SHP77 (cell line): ENCODE data around the gene CHAF1A.

ENCODE experiments used
- DNase-seq, 2 experiments: peaks; one replicate each; lab custom pipeline; 2025; lab: John Stamatoyannopoulos, UW

Gene CHAF1A, protein sequence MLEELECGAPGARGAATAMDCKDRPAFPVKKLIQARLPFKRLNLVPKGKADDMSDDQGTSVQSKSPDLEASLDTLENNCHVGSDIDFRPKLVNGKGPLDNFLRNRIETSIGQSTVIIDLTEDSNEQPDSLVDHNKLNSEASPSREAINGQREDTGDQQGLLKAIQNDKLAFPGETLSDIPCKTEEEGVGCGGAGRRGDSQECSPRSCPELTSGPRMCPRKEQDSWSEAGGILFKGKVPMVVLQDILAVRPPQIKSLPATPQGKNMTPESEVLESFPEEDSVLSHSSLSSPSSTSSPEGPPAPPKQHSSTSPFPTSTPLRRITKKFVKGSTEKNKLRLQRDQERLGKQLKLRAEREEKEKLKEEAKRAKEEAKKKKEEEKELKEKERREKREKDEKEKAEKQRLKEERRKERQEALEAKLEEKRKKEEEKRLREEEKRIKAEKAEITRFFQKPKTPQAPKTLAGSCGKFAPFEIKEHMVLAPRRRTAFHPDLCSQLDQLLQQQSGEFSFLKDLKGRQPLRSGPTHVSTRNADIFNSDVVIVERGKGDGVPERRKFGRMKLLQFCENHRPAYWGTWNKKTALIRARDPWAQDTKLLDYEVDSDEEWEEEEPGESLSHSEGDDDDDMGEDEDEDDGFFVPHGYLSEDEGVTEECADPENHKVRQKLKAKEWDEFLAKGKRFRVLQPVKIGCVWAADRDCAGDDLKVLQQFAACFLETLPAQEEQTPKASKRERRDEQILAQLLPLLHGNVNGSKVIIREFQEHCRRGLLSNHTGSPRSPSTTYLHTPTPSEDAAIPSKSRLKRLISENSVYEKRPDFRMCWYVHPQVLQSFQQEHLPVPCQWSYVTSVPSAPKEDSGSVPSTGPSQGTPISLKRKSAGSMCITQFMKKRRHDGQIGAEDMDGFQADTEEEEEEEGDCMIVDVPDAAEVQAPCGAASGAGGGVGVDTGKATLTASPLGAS

DNA sequence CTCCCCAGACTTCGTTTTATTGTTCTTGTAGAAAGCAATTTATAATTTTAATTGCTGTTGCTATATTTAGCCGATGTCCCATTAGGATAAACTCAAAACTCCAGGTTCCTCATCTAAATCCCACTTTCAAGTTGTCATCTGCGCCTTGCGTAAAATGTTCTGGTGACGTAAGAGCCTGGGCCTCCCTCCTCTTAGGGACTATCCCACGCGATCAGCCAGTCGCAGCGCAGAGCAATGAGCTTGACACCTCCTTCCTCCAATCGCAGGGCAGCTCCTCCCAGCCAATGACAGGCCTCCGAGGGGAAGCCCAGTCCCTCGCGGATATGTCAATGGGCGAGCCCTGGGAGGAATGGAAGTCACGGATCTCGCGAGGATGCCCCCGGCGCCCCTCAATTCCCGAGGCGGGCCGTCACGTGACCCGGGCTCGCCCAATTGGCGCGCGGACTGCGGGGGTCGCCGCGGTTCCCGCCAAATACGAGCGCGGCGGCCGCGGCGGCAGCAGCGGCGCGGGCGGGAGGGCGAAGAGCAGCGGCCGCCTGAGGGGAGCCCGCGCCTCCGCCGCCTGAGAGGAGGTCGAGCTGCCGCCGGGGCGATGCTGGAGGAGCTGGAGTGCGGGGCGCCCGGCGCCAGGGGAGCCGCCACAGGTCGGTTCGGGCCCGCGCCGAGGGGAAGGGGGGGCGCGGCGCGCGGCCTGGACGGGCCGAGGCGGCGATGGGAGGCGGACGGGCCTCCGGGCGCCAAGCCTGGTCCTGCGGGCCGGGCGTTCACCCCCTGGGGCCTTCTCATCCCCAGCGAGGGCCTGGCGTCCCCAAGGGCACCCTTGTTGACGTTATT lies at the start of gene CHAF1A:
Gene CHAF1A, plus strand, starts transcription at position 470 of the 834 bp plus-strand sequence. Its CDS starts 123 bp downstream, at position 593.
- peak; percentile 99 for DNase-seq

DNA sequence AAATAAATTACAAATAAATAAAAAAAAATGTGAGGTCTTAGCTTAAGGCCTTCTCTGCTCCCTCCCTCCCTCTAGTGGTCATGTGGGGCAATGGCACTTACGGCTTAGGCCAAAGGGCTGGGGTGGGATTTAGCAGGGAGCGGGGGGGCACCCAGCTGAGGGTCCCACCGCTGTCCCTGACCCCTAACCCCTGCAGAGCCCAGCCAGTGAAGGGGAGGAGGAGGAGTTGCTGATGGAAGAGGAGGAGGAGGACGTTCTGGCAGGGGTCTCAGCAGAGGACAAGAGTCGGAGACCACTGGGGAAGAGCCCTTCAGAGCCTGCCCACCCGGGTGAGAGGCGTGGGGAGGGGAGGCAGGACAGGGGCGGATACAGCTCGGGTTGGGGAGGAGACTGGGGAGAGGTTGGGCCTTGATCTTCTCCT lies 49.7 kb upstream of the CHAF1A start:
- no peak for DNase-seq

DNA sequence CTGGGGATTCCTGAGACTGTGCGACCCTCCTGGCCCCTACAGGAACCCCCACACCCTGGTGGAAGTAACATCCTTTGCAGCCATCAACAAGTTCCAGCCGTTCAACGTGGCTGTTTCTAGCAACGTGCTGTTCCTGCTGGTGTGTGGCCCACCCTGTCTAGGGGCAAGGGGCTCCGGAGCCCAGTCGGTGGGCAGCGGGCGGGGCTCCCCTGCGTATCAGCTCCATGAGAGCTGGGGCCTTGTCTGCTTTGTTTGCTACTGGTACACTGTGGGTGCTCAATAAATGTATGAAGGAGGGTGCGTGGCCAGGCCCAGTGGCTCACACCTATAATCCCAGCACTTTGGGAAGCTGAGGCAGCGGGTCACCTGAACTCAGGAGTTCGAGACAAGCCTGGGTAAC lies 48.2 kb upstream of the CHAF1A start:
- DNase-seq = no peak

DNA sequence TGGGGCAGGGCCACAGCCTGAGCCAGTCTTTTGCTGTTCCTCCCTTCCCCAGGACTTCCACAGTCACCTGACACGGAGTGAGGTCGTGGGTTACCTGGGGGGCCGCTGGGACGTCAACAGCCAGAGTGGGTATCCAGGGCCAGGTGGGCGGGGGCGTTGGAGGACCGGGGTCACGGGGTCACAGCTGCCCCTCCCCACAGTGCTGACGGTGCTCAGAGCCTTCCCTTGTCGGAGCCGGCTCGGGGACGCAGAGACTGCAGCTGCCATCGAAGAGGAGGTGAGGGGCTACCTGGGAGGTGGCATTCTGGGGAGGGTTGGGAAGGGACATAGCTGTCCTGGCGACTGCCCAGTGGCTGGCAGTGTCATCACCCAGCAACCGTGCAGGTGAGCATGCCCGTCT lies 47.5 kb upstream of the CHAF1A start:
- DNase-seq = no peak

DNA sequence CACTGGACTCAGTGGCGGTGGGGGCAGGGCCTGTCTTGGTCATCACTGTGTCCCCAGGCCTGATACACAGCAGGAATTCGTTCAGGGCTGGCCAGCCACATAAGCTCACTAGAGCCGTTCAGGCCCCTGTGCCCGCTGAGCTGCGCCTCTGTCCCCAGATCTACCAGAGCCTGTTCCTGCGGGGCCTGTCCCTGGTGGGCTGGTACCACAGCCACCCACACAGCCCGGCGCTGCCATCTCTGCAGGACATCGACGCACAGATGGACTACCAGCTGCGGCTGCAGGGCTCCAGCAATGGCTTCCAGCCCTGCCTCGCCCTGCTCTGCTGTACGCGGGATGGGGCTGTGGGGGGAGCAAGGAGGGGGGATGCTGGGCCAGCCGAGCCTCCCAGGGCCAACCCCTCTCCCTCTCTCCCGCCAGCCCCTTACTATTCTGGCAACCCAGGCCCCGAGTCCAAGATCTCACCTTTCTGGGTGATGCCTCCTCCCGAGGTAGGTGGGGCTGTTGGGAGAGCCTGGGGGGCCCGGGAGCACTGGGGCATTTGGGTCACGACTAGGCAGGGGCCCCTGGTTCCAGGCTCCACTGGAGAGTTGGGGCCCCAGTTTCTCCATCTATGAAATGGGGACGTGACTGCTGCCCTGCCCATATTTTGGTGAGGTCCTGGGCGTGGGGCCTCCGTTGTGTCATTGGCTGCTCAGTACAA lies 45.2 kb upstream of the CHAF1A start:
- no peak for DNase-seq

DNA sequence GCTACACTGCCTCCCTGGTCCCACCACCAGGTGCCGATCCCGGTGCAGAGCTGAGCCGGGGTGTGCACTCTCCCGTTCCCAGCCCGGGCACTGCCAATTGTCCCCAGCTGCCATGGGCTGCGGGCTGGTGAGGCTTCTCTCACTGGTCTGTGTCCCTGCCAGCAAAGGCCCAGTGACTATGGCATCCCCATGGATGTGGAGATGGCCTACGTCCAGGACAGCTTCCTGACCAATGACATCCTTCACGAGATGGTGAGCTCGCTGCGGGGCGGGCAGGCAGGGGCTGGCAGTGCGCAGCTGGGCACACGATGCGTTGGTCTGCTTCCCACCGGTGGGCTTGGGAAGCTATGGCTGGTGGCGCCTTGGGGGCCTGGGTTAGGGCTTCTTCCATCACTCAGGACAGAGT lies 44.5 kb upstream of the CHAF1A start:
- DNase-seq = no peak

DNA sequence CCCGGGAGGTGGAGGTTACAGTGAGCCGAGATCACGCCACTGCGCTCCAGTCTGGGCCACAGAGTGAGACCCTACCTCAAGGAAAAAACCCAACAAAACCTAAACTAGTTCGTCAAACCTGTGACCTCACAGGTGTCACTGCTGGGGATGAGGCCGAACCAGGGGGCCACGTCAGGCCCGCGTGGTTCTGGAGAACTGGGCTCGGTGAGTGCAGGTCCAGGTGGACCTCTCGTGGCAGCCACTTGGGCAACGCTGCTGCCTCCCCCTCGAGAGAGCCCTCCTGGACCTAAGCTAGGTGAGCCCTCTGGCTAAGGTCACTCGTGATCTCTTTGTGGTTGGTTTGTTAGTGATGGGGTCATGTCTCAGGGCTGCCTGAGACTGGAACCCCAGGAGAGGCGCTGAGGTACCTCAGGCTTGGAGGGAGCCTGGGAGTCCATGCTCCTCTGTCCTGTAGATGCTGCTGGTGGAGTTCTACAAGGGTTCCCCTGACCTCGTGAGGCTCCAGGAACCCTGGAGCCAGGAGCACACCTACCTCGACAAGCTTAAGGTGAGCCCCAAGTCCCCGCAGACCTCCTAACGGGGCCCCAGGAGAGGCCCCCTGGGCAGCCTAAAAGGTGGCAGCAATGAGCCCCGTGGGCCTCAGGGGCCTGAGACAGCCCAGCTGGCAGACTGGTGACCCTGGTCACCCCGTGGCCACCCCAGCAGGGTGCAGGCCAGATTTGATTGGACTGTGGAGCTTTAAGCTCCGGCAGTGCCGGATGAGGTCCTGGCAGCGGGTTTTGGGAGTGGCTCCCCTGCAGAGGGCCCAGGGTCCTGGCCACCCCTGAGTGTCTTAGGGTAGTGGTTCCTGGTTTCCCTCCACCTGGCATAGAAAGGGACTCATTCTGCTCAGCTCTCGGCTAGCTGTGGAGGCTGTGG lies 43.5 kb upstream of the CHAF1A start:
- DNase-seq = no peak

DNA sequence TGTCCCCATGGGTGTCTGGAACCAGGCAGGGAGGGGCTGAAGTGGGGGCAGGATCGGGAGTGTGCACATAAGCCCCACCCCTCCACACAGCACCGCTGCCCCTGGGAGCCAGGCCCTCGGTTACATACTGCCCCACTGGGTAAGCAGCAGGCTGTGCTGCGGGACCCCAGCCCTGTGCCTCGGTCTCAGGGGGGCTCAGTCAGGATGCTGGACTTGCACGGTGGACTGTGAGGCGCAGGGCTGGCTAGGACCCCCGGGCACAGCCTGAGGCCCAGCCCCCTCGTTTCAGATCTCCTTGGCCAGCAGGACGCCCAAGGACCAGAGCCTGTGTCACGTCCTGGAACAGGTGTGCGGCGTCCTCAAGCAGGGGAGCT lies 42.8 kb upstream of the CHAF1A start:
- no peak for DNase-seq

DNA sequence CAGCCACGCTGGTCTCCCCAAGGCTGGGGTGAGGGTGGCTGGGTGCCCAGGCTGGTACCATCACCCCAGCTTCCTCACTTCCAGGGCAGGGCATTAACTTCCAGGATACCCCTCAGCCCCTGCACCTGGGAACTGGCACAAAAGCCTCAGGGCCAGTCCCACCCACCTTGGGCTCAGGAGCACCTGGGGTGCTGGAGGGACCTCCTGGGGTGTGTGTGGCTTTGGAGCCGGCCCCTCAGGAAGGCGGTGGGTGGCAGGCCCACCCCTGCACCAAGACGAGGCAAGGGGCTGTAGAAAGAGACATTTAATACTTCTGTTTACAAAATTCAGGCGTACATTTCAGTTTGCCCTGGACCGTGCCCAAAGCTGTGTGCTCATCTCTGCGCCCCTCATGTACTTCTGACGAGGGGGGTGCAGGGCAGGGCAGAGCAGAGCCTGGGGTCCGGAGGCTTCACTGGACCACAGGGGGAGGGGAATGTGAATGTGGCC lies 42.3 kb upstream of the CHAF1A start:
- DNase-seq = no peak

DNA sequence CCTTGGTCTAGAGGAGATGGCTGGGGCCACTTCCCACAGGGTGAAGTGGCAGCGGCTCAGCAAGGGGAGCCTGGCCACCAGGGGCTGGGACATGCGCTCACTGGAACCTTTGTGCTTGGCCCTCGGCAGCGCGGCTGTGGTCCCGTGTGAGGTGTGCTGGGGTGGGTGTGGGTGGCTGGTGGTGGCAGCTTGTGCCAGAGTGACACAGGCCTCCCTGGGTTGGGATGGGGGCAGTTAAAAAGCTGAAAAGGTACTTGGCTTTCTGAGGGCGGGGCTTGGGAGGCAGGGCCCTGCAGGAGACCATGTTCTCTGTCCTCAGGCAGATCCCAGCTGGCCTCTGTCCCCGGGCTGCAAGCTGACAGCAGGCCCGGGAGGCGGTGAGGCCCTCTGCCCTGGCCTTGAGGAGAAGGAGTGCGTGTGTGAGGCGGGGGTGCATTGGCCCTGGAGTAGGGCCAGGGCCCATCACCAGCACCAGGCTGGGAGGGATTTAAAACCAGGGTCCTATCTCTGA lies 41.7 kb upstream of the CHAF1A start:
- DNase-seq = no peak

DNA sequence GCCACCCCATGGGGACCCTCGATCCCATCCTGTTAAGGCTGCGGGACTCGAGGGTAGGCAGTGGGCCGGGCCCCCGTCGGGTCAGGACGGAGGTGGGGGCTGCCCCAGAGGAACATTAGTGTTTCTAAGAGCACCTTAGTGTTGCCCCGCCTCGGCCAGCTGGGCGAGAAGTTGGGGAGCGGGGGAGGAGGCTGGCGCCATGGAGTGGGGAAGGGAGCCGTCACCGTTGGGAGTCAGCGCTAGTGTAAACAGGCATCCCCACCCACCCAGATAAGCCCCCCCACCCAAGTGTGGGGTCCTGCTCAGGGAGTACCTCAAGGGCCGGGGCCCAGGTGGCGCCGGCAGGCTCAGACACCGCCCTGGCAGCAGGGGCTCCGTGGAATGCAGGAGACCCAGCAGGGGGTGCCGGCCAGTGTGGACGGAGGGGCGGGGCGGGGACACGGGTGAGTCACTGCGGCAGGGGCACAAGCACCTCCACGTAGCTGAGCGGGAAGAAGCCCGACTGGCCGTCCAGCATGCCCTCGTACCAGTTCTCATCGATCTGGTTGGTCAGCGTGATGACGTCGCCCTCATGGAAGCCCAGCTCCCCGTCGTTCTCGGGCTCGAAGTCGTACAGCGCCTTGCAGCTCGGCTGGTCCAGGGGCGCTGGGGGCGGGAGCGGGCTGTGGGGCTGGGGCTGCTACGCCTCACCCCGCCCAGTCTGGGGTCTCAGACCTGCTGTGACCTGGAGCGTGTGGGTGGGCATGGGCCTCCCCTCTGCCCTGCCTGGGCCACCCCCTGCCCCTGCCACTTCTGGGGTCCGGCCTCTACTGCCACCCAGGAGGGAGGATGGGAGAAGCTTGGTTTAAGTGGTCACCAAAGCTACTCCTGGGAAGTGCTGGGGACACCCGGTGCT lies 41.0 kb upstream of the CHAF1A start:
- no peak for DNase-seq

DNA sequence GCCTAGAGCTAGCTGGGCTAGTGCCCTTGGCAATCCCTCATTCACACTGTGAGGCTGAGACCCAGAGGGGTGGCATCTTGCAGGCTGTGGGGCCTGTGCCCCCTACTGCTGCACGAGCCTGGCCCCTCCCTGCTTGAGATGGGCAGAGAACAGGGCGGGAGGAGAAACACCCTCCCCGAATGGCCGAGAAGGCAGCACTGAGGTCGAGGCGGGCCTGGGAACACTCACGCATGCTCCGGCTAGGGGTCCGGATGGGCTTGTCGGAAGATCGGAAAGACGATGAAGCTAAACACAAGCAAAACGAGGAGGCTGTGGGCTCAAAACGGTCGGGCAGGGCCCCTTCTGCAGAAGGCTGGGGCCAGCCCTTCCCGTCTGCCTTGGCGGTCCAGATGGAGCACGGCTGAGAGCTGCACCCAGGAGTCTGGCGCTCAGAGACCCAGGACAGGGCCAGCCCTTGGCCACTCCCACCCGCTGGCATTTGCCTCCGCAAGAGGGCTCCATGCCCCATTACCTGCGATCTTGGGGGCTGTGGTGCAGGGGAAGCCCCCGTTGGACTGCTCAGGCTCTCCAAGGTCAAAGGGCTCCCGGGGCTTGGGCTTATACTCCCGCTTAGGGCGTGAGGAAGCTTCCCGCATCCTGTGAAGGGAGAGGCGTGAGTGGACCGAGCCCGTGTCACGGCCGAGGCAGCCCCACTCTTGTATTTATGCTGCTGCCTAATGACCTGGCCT lies 40.2 kb upstream of the CHAF1A start:
- DNase-seq = no peak

DNA sequence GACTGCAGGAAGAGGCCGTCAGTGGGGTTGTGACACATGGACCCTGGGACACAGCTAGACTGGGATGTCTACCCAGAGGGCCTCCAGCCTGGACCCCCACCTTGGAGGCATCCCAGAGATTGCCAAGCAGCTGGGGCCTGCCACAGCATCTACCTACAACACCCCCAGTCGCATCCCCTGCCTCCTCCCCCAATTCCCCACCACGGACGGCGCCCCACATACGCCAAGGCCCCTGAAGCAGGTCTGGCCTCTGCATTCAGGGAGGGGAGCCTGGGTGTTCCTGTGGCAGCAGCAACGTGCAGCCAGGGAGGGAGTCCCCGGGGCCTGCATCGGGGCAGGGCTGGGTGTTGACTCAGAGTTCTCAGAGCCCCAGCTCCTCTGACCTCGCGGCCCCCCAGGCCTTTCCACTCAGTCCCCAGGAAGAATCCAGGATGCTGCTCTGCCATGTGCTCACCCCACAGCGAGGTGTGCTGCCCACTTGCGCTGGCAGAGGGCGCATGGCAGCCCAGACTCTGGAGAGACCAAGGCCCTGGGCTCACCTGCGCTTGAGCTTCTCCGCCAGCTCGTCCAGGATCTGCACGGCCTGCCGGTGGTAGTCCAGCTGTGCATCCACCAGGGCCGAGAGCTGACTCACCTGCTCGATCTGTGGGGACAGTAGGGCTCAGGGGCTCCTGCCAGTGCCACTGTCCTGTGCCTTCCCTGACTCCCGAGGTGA lies 39.5 kb upstream of the CHAF1A start:
- no peak for DNase-seq

DNA sequence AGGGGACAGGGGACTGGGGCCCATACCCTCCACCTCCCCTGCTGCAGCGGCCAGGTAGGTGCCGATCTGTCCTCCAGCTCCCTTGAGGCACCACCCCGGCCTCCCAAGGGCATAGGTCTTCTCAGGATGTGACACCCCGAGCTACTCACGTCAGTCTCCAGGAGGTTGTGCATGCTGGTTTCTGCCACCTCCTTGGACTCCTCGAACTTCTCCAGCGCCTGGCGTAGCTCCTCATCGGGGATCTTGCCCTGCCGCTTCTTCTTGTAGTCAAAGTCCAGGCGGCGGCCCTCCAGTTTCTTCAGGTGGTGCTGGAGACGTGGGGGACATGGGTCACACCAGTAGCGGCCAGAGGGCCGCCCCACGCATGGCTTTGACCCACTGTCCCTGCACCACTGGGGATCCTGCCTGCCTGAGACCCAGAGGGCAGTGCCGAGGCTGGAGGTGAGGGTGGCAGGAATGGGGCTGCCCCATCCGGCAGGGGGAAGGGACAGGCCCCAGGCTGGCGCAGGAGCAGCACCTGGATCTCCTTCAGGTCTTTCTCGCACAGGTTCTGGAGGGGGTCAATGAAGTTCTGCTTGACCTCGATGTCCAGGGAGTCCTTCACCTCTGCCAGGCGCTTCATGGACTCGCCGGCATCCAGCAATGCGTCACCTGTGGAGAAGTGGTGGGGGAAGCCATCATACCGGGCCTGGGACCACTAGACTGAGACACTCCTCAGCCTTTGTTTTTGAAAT lies 38.7 kb upstream of the CHAF1A start:
- no peak for DNase-seq

DNA sequence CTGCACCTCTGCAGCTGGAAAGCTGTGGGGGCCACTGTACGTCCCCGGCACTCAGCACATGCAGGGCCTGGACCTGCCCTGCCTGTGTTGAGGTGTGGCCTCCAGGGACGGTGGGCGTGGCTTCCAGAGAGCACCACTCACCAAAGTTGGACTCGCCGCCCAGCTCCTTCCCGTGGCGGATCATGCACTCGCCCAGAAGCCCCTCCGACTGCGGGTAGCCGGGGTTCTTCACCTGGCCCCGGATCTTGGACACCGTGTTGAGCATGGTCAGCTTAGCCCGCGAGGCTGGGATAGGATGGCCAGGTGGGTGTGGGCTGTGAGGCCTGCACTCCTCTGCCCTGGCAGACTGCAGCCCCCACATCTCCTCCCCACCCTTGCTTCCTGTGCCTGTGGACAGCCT lies 37.1 kb upstream of the CHAF1A start:
- no peak for DNase-seq

DNA sequence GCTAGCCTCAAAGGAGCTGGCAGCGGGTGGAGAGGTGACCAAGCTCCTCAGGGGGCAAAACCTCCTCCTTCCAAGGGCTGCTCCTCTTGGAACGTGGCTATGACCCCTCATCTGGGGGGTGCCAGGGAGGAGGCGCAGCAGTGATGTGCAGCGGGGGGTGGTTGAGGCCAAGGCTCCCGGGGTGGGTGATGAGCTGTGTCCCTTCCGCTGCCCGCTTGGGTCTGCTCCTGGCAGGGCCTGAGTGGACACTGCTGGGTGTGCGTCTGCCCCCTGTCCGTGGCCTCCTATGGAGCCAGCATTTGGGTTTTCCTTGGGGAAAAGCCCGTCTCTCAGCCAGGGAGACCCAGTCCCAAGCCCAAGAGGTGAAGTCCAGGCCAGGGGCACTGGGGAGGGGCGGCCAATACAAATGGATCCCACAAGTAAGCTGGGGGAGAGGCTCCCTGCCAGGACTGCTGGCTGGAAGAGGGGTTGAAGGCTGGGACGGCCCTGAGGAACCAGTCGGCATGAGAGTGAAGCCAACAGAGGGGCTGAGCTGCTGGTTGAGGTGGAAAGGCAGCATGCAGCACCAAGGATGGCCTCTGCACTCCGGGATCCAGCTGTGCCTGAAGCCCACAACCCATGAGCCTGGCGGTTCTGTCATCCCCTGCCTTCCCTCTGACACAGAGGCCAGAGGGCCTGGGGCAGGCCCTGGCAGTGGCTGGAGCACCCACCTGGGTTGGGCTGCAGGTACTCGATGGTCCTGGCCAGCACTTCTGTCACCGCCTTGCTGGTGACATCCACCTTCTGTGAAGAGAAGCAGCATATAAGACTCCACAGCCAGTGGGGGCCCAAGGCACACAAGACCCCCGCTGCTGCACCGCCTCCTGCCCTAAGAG lies 36.4 kb upstream of the CHAF1A start:
- no peak for DNase-seq
